Kidney (tissue), 14 donors: ENCODE results near the gene PARP9. TPM values are rescaled to one million over a fixed set of nuclear protein-coding genes. Genes with fewer than 3 reads are reported as not detected.

ENCODE experiments used
- DNase-seq, 5 donors: peaks; one replicate each; pipeline ENCODE4 v3.0.0-alpha.2; 2013 to 2020
- FAIRE-seq: peaks from 2 replicates; lab custom pipeline; 2012; peaks lifted over from hg19 to GRCh38; lab: Jason Lieb, UNC
- H3K27ac ChIP-seq, 2 donors: one replicate each; pipeline ENCODE4 v1.7.0; 2013; ENCODE audit warnings: low read depth in 2 of 2, low read length in 2 of 2, inconsistent platforms in 1 of 2
- H3K27me3 ChIP-seq: one replicate; pipeline ENCODE4 v1.7.1; 2013; ENCODE audit warnings: low read length, inconsistent platforms; ENCODE audit not compliant: control insufficient read depth, insufficient read depth
- H3K36me3 ChIP-seq, 3 donors: one replicate each; pipeline versions ENCODE4 v1.7.0 to v1.7.1; 2013; ENCODE audit warnings: low read length in 3 of 3, control low read depth in 1 of 3, inconsistent platforms in 1 of 3; ENCODE audit not compliant: insufficient read depth in 3 of 3, control insufficient read depth in 2 of 3
- H3K4me1 ChIP-seq, 3 donors: one replicate each; pipeline versions ENCODE4 v1.7.0 to v1.7.1; 2013; ENCODE audit warnings: low read length in 3 of 3, inconsistent platforms in 1 of 3, low read depth in 1 of 3; ENCODE audit not compliant: control insufficient read depth in 2 of 3, insufficient read depth in 2 of 3
- H3K4me3 ChIP-seq, 3 donors: one replicate each; pipeline versions ENCODE4 v1.7.0 to v1.8.1; 2013; ENCODE audit warnings: low read length in 3 of 3, control low read depth in 1 of 3, inconsistent platforms in 1 of 3
- H3K9ac ChIP-seq, 3 donors: one replicate each; pipeline versions ENCODE4 v1.7.0 to v1.7.1; 2013; ENCODE audit warnings: low read length in 3 of 3, control low read depth in 1 of 3, inconsistent platforms in 1 of 3
- H3K9me3 ChIP-seq, 3 donors: one replicate each; pipeline versions ENCODE4 v1.7.0 to v1.7.1; 2013; ENCODE audit warnings: low read length in 3 of 3, control low read depth in 1 of 3, inconsistent platforms in 1 of 3; ENCODE audit not compliant: control insufficient read depth in 2 of 3, insufficient read depth in 1 of 3
- CTCF ChIP-seq: IDR thresholded peaks from 3 replicates; pipeline ENCODE4 v1.5.1; 2012; ENCODE audit warnings: mild to moderate bottlenecking, moderate library complexity, borderline replicate concordance; ENCODE audit not compliant: insufficient read depth; ENCODE audit errors: extremely low read depth
- intact Hi-C: fragments of 100-400 bp; cut with DNase I; formaldehyde crosslinking; loops from one replicate; pipeline ENCODE4 v1.11.1; 2022
- polyA plus RNA-seq: library from polyadenylated mRNA; stranded (reverse); fragments of 350-450 nt; fragmentation: Illumina TruSeq; extraction: RNeasy Lipid Tissue Mini Kit (QIAGEN cat#74804); gene quantifications from one replicate; pipeline ENCODE4 v1.2.3, GENCODE V29; 2014; ENCODE audit warnings: low read depth, low replicate concordance; ENCODE audit not compliant: insufficient read depth
- total RNA-seq: library from RNA; stranded (reverse); fragmentation: NEBNext Ultra II Directional; extraction: Animal tissue kit (Norgen Biotek cat#: 25700); gene quantifications from one replicate; pipeline ENCODE4 v1.2.1, GENCODE V29; 2021
- donor health status: control.
- donor health status: control.
- donor health status: control.
- donor health status: control.
- donor health status: control.
- donor health status: DM: yes; HTN: yes; CAD: no.
- donor health status: Normal renal cell carcinoma (clear cell type).

Gene PARP9
- total and polyA plus RNA-seq, 2 donors from 2014 or later: 27.8 to 54.0 TPM

DNA sequence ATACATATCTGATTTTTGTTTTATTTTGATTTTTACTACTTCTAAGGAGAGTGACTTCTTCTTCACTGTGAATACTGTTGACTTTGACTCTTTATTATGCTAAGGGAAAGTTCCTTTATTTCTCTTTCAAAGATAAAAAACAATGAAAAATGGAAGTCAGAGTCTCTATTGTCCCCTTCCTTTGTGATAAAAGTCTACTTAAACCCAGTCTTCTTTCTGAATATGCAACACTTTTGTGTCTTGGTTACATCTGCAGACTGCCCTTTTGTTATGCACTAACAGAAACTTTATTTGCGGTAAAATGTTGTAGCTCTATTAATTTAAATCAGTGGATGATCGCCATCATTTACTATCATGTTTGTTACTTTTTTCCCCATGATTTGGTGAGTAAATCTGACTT is 26.5 kb upstream of the PARP9 start:
- no peaks in the 10 kb centered on the region for H3K4me1 ChIP-seq
- H3K9ac ChIP-seq: no peak overlapping the region
- no peaks in the 10 kb centered on the region for H3K9me3 ChIP-seq
- intact Hi-C loops: no loop called here
- no peak for DNase-seq
- no peaks in the 10 kb centered on the region for H3K27me3 ChIP-seq
- no peaks in the 10 kb centered on the region for H3K36me3 ChIP-seq
- H3K27ac ChIP-seq: no peak overlapping the region
- no peak for FAIRE-seq
- no peak overlapping the region for H3K4me3 ChIP-seq
- no peak for TF ChIP-seq CTCF

- Histone ChIP-seq H3K4me3 (no peak overlapping the region), H3K36me3 (no peaks in the 10 kb centered on the region), H3K9me3 (no peaks in the 10 kb centered on the region), H3K27ac (no peak overlapping the region), H3K27me3 (no peaks in the 10 kb centered on the region), H3K9ac (no peak overlapping the region), H3K4me1 (no peaks in the 10 kb centered on the region)
- TF ChIP-seq CTCF: no peak
- intact Hi-C loops: no loop called here
- FAIRE-seq (no peak), DNase-seq (no peak)
Observed at GRCh38 chr3:122589297-122589696, 25.2 kb upstream of the PARP9 start.

GRCh38 chr3:122587572-122587971 is 23.5 kb upstream of the PARP9 start:
- FAIRE-seq: no peak
- intact Hi-C loops: no loop called here

More at GRCh38 chr3:122587572-122587971, 23.5 kb upstream of the PARP9 start:
- no peak for TF ChIP-seq CTCF
- H3K27me3 ChIP-seq: no peaks in the 10 kb centered on the region
- no peak for DNase-seq
- H3K4me1 ChIP-seq: no peaks in the 10 kb centered on the region
- no peak overlapping the region for H3K4me3 ChIP-seq
- no peak overlapping the region for H3K9ac ChIP-seq
- H3K9me3 ChIP-seq: peaks cover 0 to 2% (median 0%) of the 10 kb centered on the region in 3 donors
- H3K36me3 ChIP-seq: no peaks in the 10 kb centered on the region
- H3K27ac ChIP-seq: no peak overlapping the region
